ENCODE measurements around the gene TMEM35B.
A peak's percentile ranks its signal among the peaks of the same experiment; 100 is the strongest.

Gene TMEM35B

DNA sequence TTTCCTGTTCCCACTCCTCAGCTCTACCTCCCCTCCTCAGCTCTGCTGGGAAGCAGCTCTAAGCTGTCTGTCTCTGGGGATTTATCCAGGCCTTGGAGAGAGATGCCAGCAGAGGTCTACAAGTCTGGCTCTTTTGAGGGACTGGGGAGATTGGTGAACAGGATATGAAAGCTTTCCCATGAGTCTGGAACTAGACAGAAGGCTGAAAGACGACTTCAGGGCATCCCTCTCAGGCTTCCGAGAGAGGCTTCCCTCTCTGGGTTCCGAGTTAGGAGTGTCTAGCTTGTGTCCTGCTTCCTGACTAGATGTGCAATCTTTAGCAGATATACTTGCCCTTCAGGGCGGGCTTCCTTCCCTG, 733 bp downstream of the TMEM35B start:
- no peak for DNase-seq (ENCODE audit: low read depth)
- TF ChIP-seq, protein P1, sequence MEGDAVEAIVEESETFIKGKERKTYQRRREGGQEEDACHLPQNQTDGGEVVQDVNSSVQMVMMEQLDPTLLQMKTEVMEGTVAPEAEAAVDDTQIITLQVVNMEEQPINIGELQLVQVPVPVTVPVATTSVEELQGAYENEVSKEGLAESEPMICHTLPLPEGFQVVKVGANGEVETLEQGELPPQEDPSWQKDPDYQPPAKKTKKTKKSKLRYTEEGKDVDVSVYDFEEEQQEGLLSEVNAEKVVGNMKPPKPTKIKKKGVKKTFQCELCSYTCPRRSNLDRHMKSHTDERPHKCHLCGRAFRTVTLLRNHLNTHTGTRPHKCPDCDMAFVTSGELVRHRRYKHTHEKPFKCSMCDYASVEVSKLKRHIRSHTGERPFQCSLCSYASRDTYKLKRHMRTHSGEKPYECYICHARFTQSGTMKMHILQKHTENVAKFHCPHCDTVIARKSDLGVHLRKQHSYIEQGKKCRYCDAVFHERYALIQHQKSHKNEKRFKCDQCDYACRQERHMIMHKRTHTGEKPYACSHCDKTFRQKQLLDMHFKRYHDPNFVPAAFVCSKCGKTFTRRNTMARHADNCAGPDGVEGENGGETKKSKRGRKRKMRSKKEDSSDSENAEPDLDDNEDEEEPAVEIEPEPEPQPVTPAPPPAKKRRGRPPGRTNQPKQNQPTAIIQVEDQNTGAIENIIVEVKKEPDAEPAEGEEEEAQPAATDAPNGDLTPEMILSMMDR (conservative IDR thresholded peaks at IDR 0.05; ENCODE audit: low read depth, low read length): no peak

DNA sequence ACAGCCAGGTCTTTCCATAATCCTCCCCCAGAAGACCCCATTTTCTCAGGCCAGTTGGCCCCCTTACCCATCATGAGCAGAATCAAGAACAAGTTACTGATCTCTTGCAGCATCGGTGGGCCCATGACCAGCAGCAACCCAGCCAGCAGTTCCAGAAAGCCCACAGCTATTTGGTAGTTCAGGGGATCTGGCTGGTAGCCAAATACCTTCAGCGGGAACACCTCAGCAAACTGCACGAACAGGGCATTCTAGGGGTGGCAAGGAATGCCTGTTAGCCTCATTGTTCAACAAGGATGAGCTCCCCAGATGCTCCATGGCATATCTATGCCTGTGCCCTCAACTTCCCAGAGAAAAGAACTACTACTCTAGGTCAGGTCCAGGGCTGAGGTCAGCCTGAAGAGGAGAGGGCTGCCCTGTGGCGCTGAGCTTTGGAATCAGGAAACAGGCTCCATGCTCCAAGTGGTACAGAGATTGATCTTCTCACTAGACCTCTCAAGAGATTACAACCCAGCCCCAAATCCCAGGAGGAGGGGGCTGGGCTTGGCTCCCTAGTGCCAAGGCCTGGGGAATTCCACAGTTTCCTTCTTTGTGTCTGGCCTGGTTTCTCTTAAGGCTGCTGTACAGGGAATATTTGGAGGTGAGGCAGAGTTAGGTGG, 1.3 kb downstream of the TMEM35B start:
- TF ChIP-seq, protein P1 (conservative IDR thresholded peaks at IDR 0.05; ENCODE audit: low read depth, low read length): no peak
- peak overlapping the region; percentile 76 for H3K4me3 ChIP-seq (ENCODE audit: low read length)
- DNase-seq (ENCODE audit: low read depth): peak; percentile 62

More for the DNA sequence above, 733 bp downstream of the TMEM35B start:
- H3K4me3 ChIP-seq (ENCODE audit: low read length): peak overlapping the region; percentile 76

DNA sequence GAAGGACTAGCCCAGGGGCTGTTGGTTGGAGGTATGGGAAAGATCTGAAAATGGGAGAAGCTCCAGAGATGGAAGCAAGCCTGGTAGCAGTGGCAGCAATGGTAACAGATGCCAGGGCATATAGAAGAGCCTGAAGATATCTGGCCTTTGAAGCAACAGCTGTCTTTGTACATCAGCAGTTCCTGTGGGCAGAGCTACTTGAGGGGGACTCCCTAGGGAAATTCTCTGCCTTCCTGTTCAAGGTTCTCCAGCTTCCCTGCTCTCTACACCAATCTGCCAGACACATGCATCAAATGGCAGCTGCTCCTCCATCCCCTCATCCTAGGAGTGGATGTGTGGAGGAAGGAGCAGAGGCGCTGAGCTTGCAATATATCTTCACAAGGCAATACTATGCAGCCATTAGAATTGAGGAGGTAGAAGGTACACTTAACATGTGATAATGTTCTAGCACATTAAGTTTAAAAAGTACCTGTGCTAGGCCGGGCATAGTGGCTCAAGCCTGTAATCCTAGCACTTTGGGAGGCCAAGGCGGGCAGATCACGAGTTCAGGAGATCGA, 2.2 kb downstream of the TMEM35B start:
- no peak for DNase-seq (ENCODE audit: low read depth)
- no peak overlapping the region for H3K4me3 ChIP-seq (ENCODE audit: low read length)
- TF ChIP-seq, protein P1 (conservative IDR thresholded peaks at IDR 0.05; ENCODE audit: low read depth, low read length): no peak

DNA sequence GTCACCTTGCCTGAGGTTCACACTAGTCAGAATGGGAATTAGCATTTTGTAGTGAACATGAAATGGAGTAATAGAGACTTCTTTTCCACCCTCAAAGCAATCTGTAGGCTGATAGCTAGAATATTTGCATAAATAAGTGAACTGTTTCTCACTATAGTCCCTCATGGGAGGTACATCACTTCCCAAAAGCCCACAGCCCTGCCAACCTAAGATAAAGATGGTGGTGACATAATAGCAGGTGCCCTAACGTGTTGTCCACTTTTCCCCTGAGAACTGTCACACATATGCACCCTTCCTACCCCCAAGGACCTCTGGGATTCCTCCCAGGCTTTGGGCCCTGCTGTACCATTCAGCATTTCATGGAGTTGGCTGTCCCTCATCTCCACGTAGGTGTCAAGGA, 4.4 kb downstream of the TMEM35B start:
- TF ChIP-seq, protein P1 (conservative IDR thresholded peaks at IDR 0.05; ENCODE audit: low read depth, low read length): no peak
- DNase-seq (ENCODE audit: low read depth): no peak
- no peak overlapping the region for H3K4me3 ChIP-seq (ENCODE audit: low read length)

DNA sequence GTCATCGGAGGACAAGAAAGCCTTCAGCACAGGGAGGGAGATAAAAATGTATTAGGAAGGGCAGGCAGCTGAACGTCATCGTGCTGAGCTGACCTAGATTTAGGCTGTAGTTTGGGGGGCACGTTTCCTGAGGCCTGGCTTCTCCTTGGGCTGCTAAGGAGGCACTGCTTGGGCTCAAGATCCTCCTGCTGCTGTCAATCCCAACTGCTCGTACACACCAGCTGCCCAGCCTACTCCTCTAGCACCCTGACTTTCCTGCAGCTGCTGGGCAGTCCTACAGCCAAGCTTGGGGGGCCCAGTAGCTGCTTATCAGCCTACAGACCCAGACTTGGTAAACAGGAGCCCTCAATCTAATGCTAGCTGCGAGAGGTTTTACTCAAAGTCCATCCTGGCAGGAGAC, 6.2 kb downstream of the TMEM35B start:
- DNase-seq (ENCODE audit: low read depth): no peak
- H3K4me3 ChIP-seq (ENCODE audit: low read length): no peak overlapping the region
- TF ChIP-seq, protein P1 (conservative IDR thresholded peaks at IDR 0.05; ENCODE audit: low read depth, low read length): no peak

DNA sequence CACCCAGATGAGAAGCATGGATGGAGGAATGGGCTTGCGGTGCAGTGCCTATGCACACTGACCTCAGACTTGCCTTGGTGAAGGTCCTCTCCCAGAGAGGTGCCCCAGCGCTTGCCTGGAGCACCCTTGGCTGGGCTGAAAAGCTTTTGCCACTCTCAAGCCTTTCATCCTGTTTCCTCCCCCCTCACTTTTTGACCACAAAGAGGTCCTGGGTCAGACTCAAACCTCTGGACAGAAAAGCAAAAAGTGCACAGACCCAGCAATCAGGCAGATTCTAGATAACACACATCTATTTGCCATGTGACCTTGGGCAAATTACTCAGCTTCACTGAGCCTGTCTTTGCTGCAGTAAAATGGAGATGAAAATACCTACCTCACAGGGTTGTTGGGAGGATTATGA, 7.3 kb downstream of the TMEM35B start:
- no peak for DNase-seq (ENCODE audit: low read depth)
- H3K4me3 ChIP-seq (ENCODE audit: low read length): no peak overlapping the region
- TF ChIP-seq, protein P1 (conservative IDR thresholded peaks at IDR 0.05; ENCODE audit: low read depth, low read length): no peak

DNA sequence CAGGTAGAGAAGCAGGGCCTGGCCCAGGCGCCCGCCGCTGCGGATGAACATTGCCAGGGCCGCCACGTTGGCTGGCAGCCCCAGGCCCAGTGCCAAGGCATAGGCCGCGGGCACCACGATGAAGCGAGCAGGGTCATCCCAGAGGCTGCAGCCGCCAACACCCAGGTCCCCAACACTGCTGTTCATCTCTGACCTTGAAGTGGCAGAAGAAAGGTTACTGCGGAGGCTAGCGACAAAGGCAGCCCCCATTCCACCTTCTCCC, 8.0 kb downstream of the TMEM35B start:
- no peak for DNase-seq (ENCODE audit: low read depth)
- TF ChIP-seq, protein P1 (conservative IDR thresholded peaks at IDR 0.05; ENCODE audit: low read depth, low read length): no peak
- H3K4me3 ChIP-seq (ENCODE audit: low read length): no peak overlapping the region
